Endothelial cell of umbilical vein (primary cell): ENCODE data around the gene FAM72B. TPM values are rescaled to one million over a fixed set of nuclear protein-coding genes. Genes with fewer than 3 reads are reported as not detected.
A peak's percentile ranks its signal among the peaks of the same experiment; 100 is the strongest.
"Not testable (repeated sequence)": the region's sequence is repeated elsewhere in the genome, so short reads cannot be mapped to it uniquely, and the experiment has no call there.

Experiments used
- BruUV-seq: library from RNA; stranded (reverse); fragments of 400-500 nt; replicated peaks from 2 replicates; lab custom pipeline; 2021; lab: Mats Ljungman, UMichigan
- CTCF ChIA-PET: fragments of 300-600, 350-600 bp; sonication (Branson Sonifier 250); formaldehyde crosslinking; loops from one replicate; lab custom pipeline; 2021; ENCODE audit warnings: antibody characterized with exemption, inconsistent platforms; lab: Charles Lee
- POLR2A ChIA-PET: fragments of 300-600, 350-600 bp; sonication (Branson Sonifier 250); formaldehyde crosslinking; loops from one replicate; lab custom pipeline; 2021; ENCODE audit warnings: antibody characterized with exemption, inconsistent platforms; lab: Charles Lee
- DNase-seq: peaks from one replicate; pipeline ENCODE4 v3.0.0-alpha.2; 2011; ENCODE audit warnings: low read depth, low spot score
- FAIRE-seq: peaks from 2 replicates; lab custom pipeline; 2011; peaks lifted over from hg19 to GRCh38; lab: Jason Lieb, UNC
- H2AFZ ChIP-seq: 2 replicates; pipeline ENCODE4 v1.6.0; 2012; ENCODE audit warnings: low read depth, low read length, control low read depth, inconsistent platforms
- H3K27ac ChIP-seq: 2 replicates; pipeline ENCODE4 v1.5.1; 2011; ENCODE audit warnings: low read depth, mild to moderate bottlenecking, control low read depth, low read length, moderate library complexity; ENCODE audit not compliant: insufficient read depth
- H3K27me3 ChIP-seq, 2 experiments: 2 replicates each; pipeline versions ENCODE4 v1.6.0 to v1.6.1; 2011; ENCODE audit warnings: low read length in 2 of 2, mixed read lengths in 1 of 2; ENCODE audit not compliant: control insufficient read depth in 2 of 2, insufficient read depth in 2 of 2
- H3K36me3 ChIP-seq, 2 experiments: 2 replicates in 1 of 2; 3 replicates in 1 of 2; pipeline ENCODE4 v1.5.1; 2011; ENCODE audit warnings: low read length in 2 of 2, mild to moderate bottlenecking in 1 of 2, moderate library complexity in 1 of 2; ENCODE audit not compliant: control insufficient read depth in 2 of 2, insufficient read depth in 2 of 2; ENCODE audit errors: extremely low read depth in 1 of 2
- H3K4me1 ChIP-seq: 3 replicates; pipeline ENCODE4 v1.5.1; 2011; ENCODE audit warnings: mild to moderate bottlenecking, low read length; ENCODE audit not compliant: control insufficient read depth, insufficient read depth; ENCODE audit errors: extremely low read depth
- H3K4me2 ChIP-seq: 2 replicates; pipeline ENCODE4 v1.6.1; 2011; ENCODE audit warnings: low read length, control low read depth, mixed read lengths; ENCODE audit not compliant: insufficient read depth
- H3K4me3 ChIP-seq, 3 experiments: fragments of 200-600 bp in 1 of 3; sonication (generic), shearing (Covaris generic) in 1 of 3; replicated peaks in 1 of 3; 2 replicates each; pipeline ENCODE4 v1.5.1; 2011 to 2016; ENCODE audit warnings: control low read depth in 3 of 3, low read length in 3 of 3, mild to moderate bottlenecking in 2 of 3, inconsistent platforms in 1 of 3, low read depth in 1 of 3, moderate library complexity in 1 of 3; ENCODE audit not compliant: insufficient read depth in 1 of 3
- H3K79me2 ChIP-seq: 2 replicates; pipeline ENCODE4 v1.6.0; 2012; ENCODE audit warnings: low read length, inconsistent platforms; ENCODE audit not compliant: control insufficient read depth, insufficient read depth
- H3K9ac ChIP-seq: replicated peaks from 2 replicates; pipeline ENCODE3; 2011; ENCODE audit warnings: low read length, control low read depth; ENCODE audit not compliant: insufficient read depth; ENCODE audit errors: extremely low read depth
- H3K9me1 ChIP-seq: replicated peaks from 3 replicates; pipeline ENCODE4 v1.6.0; 2011; ENCODE audit warnings: mild to moderate bottlenecking, low read length; ENCODE audit not compliant: control insufficient read depth, insufficient read depth; ENCODE audit errors: extremely low read depth
- H3K9me3 ChIP-seq: replicated peaks from 2 replicates; pipeline ENCODE4 v1.5.1; 2012; ENCODE audit warnings: low read length, inconsistent platforms; ENCODE audit not compliant: control insufficient read depth, insufficient read depth
- H4K20me1 ChIP-seq: replicated peaks from 2 replicates; pipeline ENCODE3; 2011; ENCODE audit warnings: mild to moderate bottlenecking, low read length; ENCODE audit not compliant: control insufficient read depth, insufficient read depth; ENCODE audit errors: extremely low read depth
- dilution Hi-C: fragments of 300-500 bp; cut with MboI; formaldehyde crosslinking; loops from one replicate; pipeline ENCODE4 v1.15.0; 2019; ENCODE audit warnings: low sequenced_read_pairs; ENCODE audit not compliant: extremely low pct_ligation_motif_present
- intact Hi-C: fragments of 100-400 bp; cut with micrococcal nuclease; formaldehyde crosslinking; loops from one replicate; pipeline ENCODE4 v1.10.0; 2022
- polyA plus RNA-seq, 4 experiments: library from polyadenylated mRNA; depleted of rRNA in 3 of 4; stranded (reverse) in 3 of 4; unstranded in 1 of 4; fragments of >200 nt; gene quantifications; 2 replicates each; pipeline versions ENCODE4 v1.2.1 to v1.2.3, GENCODE V29; 2011 to 2012; ENCODE audit warnings: missing spikeins in 1 of 4
- total RNA-seq: library from RNA; stranded (reverse); gene quantifications from 2 replicates; pipeline ENCODE4 v1.2.3, GENCODE V29; 2021

Gene FAM72B
- total and polyA plus RNA-seq, 2 donors (not counting 3 experiments of a cell fraction or from before 2014, with no cell fraction given), result 1.9 to 6.5 TPM

DNA sequence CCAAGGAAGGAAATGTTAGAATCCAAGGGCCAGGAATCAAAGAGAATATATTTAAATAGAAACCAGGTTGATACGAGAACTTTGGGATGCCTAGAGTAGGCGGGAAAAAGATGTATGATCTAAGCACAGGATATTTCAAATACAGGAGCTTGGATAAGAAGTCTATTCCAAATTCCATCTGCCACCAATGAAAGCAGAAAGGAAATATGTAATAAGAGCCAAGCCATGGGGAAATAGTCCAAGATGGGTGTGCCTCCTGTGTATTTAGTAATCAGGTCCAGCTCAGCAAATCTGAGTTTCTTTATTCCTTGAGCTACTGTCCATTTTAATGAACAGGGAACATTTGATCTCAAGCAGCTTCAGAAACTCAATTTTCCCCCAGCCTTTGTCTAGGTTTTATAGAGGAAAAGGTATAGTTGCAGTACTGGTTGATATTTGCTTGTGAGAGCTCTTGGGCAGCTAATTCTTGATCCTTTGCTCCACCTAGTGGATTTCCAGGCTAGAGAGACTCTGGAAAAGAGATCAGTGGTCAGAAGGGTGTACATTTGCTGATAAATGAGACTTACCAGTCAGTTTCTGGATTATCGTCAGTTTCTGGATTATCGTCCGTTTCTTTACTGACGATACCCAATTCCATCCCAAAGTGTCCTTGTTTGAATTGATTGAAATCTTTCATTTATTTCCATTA lies 28.3 kb downstream of the FAM72B start:
- DNase-seq, result peak; percentile 16

GRCh38 chr1:121154811-121155210 lies 29.3 kb downstream of the FAM72B start:
- H3K4me2 ChIP-seq, intact Hi-C loops, BruUV-seq, H3K9me3 ChIP-seq, dilution Hi-C loops, CTCF ChIA-PET, DNase-seq, H3K9me1 ChIP-seq, H3K4me1 ChIP-seq, H3K4me3 ChIP-seq, H3K9ac ChIP-seq, H4K20me1 ChIP-seq, H3K36me3 ChIP-seq, H3K79me2 ChIP-seq, H2AFZ ChIP-seq, POLR2A ChIA-PET, H3K27me3 ChIP-seq, FAIRE-seq, H3K27ac ChIP-seq: not testable (repeated sequence)

More for the DNA sequence above, 28.3 kb downstream of the FAM72B start:
- H3K36me3 ChIP-seq, H3K4me2 ChIP-seq, intact Hi-C loops, H3K4me1 ChIP-seq, H3K79me2 ChIP-seq, H3K9me3 ChIP-seq, H3K9me1 ChIP-seq, H3K9ac ChIP-seq, H4K20me1 ChIP-seq, dilution Hi-C loops, H3K4me3 ChIP-seq, POLR2A ChIA-PET, CTCF ChIA-PET, FAIRE-seq, H3K27me3 ChIP-seq, BruUV-seq, H3K27ac ChIP-seq, H2AFZ ChIP-seq: not testable (repeated sequence)

GRCh38 chr1:121152788-121153187 lies 31.4 kb downstream of the FAM72B start:
- BruUV-seq, H3K4me2 ChIP-seq, DNase-seq, H3K9ac ChIP-seq, FAIRE-seq, dilution Hi-C loops, H3K27ac ChIP-seq, H4K20me1 ChIP-seq, CTCF ChIA-PET, H3K9me3 ChIP-seq, H3K79me2 ChIP-seq, intact Hi-C loops, H3K36me3 ChIP-seq, H3K4me3 ChIP-seq, H3K4me1 ChIP-seq, H2AFZ ChIP-seq, H3K9me1 ChIP-seq, H3K27me3 ChIP-seq, POLR2A ChIA-PET: not testable (repeated sequence)

DNA sequence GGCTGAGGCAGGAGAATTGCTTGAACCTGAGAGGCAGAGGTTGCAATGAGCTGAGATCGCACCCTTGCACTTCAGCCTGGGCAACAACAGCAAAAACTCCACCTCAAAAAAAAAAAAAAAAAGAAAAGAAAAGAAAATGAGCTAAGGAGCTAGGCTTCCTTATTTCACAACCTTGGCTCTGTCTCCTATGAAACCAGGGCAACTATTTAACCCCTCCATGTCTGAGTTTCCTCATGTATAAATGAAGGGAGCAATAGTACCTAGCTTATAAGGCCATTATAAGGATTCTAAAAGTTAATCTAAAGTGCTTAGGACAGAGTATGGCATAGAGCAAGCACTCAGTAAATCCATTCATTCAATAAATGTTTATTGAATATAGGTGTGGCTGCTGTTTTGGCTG lies 32.8 kb downstream of the FAM72B start:
- H3K4me2 ChIP-seq, H3K27ac ChIP-seq, POLR2A ChIA-PET, H2AFZ ChIP-seq, H3K4me1 ChIP-seq, H4K20me1 ChIP-seq, H3K9me3 ChIP-seq, H3K9me1 ChIP-seq, FAIRE-seq, CTCF ChIA-PET, intact Hi-C loops, BruUV-seq, H3K79me2 ChIP-seq, DNase-seq, H3K36me3 ChIP-seq, H3K27me3 ChIP-seq, H3K9ac ChIP-seq, dilution Hi-C loops, H3K4me3 ChIP-seq: not testable (repeated sequence)
